ENCODE data around the gene CLBA1. TPM values are rescaled to one million over a fixed set of nuclear protein-coding genes. Genes with fewer than 3 reads are reported as not detected.

CLBA1 gene
- total RNA-seq, 1 experiment from 2014 or later = 19.2 TPM

DNA sequence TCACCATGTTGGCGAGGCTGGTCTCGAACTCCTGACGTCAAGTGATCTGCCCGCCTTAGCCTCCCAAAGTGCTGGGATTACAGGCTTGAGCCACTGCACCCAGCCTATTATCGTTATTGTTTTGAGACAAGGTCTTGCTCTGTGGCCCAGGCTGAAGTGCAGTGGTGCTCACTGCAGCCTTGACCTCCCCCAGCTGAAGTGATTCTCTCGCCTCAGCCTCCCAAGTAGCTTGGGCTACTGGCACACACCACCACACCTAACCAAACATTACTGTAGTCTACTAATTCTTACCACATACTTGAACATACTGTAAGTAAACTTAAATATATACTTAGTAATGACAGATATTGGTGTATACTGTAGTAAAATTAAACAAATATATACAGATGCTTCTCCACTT, 39.8 kb downstream of the CLBA1 start:
- peaks cover 67% of the 10 kb centered on the region for H3K4me1 ChIP-seq (ENCODE audit: insufficient read depth, low read length)
- intact Hi-C loops (cut with micrococcal nuclease) = no loop called here
- CTCF ChIA-PET = no interaction called here

DNA sequence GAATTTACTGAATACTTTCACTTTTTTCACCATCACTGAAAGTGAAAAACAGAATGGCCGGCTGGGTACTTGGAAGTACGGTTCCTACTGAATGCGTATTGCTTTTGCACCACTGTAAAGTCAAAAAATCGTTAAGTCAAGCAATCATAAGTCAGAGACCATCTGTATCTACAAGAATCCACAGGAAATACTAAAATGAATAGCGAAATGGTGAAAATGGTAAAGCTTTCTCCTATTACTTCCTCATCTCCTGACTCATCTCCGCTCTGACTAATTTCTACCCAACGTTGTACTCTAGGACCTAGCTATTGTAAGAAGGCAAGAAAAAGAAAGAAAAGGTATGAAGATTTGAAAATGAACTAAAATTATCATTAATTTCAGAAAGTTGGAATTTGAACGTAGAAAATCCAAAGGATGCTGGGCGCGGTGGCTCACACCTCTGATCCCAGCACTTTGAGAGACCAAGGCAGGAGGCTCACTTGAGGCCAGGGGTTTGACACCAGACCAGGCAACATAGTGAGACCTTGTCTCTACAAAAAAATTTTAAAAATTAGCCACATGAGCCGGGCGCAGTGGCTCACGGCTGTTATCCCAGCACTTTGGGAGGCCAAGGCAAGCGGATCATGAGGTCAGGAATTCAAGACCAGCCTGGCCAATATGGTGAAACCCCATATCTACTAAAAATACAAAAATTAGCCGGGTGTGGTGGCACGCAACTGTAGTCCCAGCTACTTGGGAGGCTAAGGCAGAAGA, 40.6 kb downstream of the CLBA1 start:
- peak; percentile 94 for DNase-seq

More for the DNA sequence above, 39.8 kb downstream of the CLBA1 start:
- Histone ChIP-seq H3K27me3 (ENCODE audit: low read length) (no peaks in the 10 kb centered on the region), H3K27ac (ENCODE audit: low read length) (peak overlapping the region; percentile 98), H3K4me2 (ENCODE audit: low read length) (peak overlapping the region; percentile 63), H3F3A (ENCODE audit: low read length, unreplicated experiment) (peaks cover 38% of the 10 kb centered on the region), H4K20me1 (ENCODE audit: low read length) (no peaks in the 10 kb centered on the region), H3K9ac (ENCODE audit: low read length) (peak overlapping the region; percentile 85), H3K79me2 (ENCODE audit: low read length) (peaks cover 21% of the 10 kb centered on the region), H2AFZ (ENCODE audit: low read length) (no peak overlapping the region), H3K4me3 (ENCODE audit: low read length) (peak overlapping the region; percentile 23; the same call in 1 of the 2 replicates), H3K9me3 (ENCODE audit: low read length) (no peaks in the 10 kb centered on the region), H3K9me2 (replicated peaks; ENCODE audit: low read length) (no peaks in the 10 kb centered on the region), H3K36me3 (ENCODE audit: low read depth, low read length) (no peaks in the 10 kb centered on the region)
- BruUV-seq (replicated peaks) = TSS peak; percentile 4
- ATAC-seq (no peak), DNase-seq (peak; percentile 19)
- TF ChIP-seq EZH2phosphoT487 (IDR thresholded peaks at IDR 0.05; ENCODE audit: borderline replicate concordance, low read length) = no peak
- TF ChIP-seq EZH2 (IDR thresholded peaks at IDR 0.05; ENCODE audit: low read length, unreplicated experiment) = no peak
- TF ChIP-seq, protein P1, sequence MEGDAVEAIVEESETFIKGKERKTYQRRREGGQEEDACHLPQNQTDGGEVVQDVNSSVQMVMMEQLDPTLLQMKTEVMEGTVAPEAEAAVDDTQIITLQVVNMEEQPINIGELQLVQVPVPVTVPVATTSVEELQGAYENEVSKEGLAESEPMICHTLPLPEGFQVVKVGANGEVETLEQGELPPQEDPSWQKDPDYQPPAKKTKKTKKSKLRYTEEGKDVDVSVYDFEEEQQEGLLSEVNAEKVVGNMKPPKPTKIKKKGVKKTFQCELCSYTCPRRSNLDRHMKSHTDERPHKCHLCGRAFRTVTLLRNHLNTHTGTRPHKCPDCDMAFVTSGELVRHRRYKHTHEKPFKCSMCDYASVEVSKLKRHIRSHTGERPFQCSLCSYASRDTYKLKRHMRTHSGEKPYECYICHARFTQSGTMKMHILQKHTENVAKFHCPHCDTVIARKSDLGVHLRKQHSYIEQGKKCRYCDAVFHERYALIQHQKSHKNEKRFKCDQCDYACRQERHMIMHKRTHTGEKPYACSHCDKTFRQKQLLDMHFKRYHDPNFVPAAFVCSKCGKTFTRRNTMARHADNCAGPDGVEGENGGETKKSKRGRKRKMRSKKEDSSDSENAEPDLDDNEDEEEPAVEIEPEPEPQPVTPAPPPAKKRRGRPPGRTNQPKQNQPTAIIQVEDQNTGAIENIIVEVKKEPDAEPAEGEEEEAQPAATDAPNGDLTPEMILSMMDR (conservative IDR thresholded peaks at IDR 0.05; ENCODE audit: low read depth, low read length) = no peak
- POLR2A ChIA-PET (ENCODE audit: unreplicated experiment) = interaction anchor here (0.5 to 1.2 kb wide), 2 partner anchors 40 to 53 kb away, joined by 6 to 8 read pairs; partner anchors contain the start of gene CLBA1

More for the DNA sequence above, 40.6 kb downstream of the CLBA1 start:
- H2AFZ ChIP-seq (ENCODE audit: low read length) = no peak overlapping the region
- peaks cover 38% of the 10 kb centered on the region for H3F3A ChIP-seq (ENCODE audit: low read length, unreplicated experiment)
- ATAC-seq = peak; percentile 21
- intact Hi-C loops (cut with micrococcal nuclease) = no loop called here
- H3K36me3 ChIP-seq (ENCODE audit: low read depth, low read length) = no peaks in the 10 kb centered on the region
- peak overlapping the region; percentile 98 for H3K27ac ChIP-seq (ENCODE audit: low read length)
- no peaks in the 10 kb centered on the region for H3K27me3 ChIP-seq (ENCODE audit: low read length)
- TF ChIP-seq EZH2 (IDR thresholded peaks at IDR 0.05; ENCODE audit: low read length, unreplicated experiment) (no peak), EZH2phosphoT487 (IDR thresholded peaks at IDR 0.05; ENCODE audit: borderline replicate concordance, low read length) (no peak)
- TF ChIP-seq, protein P1 (conservative IDR thresholded peaks at IDR 0.05; ENCODE audit: low read depth, low read length) = no peak
- peaks cover 67% of the 10 kb centered on the region for H3K4me1 ChIP-seq (ENCODE audit: insufficient read depth, low read length)
- peak overlapping the region; percentile 85 for H3K9ac ChIP-seq (ENCODE audit: low read length)
- H3K9me2 ChIP-seq (replicated peaks; ENCODE audit: low read length) = no peaks in the 10 kb centered on the region
- H3K4me2 ChIP-seq (ENCODE audit: low read length) = peak overlapping the region; percentile 71
- BruUV-seq (replicated peaks) = no TSS peak
- H4K20me1 ChIP-seq (ENCODE audit: low read length) = no peaks in the 10 kb centered on the region
- CTCF ChIA-PET = interaction anchor here (0.6 to 0.9 kb wide), 2 partner anchors 51 to 52 kb away, joined by 3 read pairs; no protein-coding TSS in a partner anchor
- H3K79me2 ChIP-seq (ENCODE audit: low read length) = peaks cover 17% of the 10 kb centered on the region
- peak overlapping the region; percentile 23; the same call in 1 of the 2 replicates for H3K4me3 ChIP-seq (ENCODE audit: low read length)
- no peaks in the 10 kb centered on the region for H3K9me3 ChIP-seq (ENCODE audit: low read length)
- POLR2A ChIA-PET (ENCODE audit: unreplicated experiment) = interaction anchor here (0.7 to 1.0 kb wide), 2 partner anchors 47 to 53 kb away, joined by 3 to 4 read pairs; no protein-coding TSS in a partner anchor

Data from PC-3 (cell line).